Colonic mucosa (tissue), 4 donors: ENCODE measurements around the gene TBC1D5. TPM values are rescaled to one million over a fixed set of nuclear protein-coding genes. Genes with fewer than 3 reads are reported as not detected.
"Not testable (repeated sequence)": the region's sequence is repeated elsewhere in the genome, so short reads cannot be mapped to it uniquely, and the experiment has no call there.

Experiments used
- DNase-seq: peaks from one replicate; pipeline ENCODE4 v3.0.0-alpha.2; 2020
- H3K27ac ChIP-seq: fragments of 200-600 bp; one replicate; pipeline ENCODE4 v1.8.0; 2021
- H3K27me3 ChIP-seq: fragments of 200-600 bp; one replicate; pipeline ENCODE4 v1.8.0; 2021
- H3K36me3 ChIP-seq: fragments of 200-600 bp; one replicate; pipeline ENCODE4 v1.8.0; 2021
- H3K4me1 ChIP-seq: fragments of 200-600 bp; one replicate; pipeline ENCODE4 v1.8.0; 2021; ENCODE audit warnings: mild to moderate bottlenecking
- H3K4me3 ChIP-seq: fragments of 200-600 bp; one replicate; pipeline ENCODE4 v1.8.0; 2021
- H3K9ac ChIP-seq, 2 donors: one replicate each; pipeline ENCODE4 v1.7.0; 2013; ENCODE audit warnings: control low read depth in 2 of 2, low read depth in 2 of 2, low read length in 2 of 2
- H3K9me3 ChIP-seq: fragments of 200-600 bp; one replicate; pipeline ENCODE4 v1.8.0; 2021
- CTCF ChIP-seq: fragments of 200-600 bp; IDR thresholded peaks from one replicate; pipeline ENCODE4 v1.8.0; 2022; ENCODE audit warnings: antibody characterized with exemption, mild to moderate bottlenecking
- intact Hi-C: fragments of 100-400 bp; cut with DNase I; formaldehyde crosslinking; loops from one replicate; pipeline ENCODE4 v1.14.1; 2022
- total RNA-seq, 2 donors: library from RNA; stranded (reverse); fragmentation: NEBNext Ultra II Directional in 1 of 2; extraction: Animal tissue kit (Norgen Biotek cat#: 25700) in 1 of 2; gene quantifications; one replicate each; pipeline ENCODE4 v1.2.1, GENCODE V29; 2021
- donor health status: healthy.
- donor health status: DM: no; HTN: no; CAD: no.
- donor health status: DM: no; HTN: no; CAD: no.

Gene TBC1D5
- total RNA-seq, 2 donors from 2014 or later = 29.9 to 31.2 TPM

GRCh38 chr3:17130956-17131355 lies 611.5 kb downstream of the TBC1D5 start:
- no peaks in the 10 kb centered on the region for H3K27me3 ChIP-seq
- H3K36me3 ChIP-seq = no peaks in the 10 kb centered on the region
- no peak overlapping the region for H3K9ac ChIP-seq
- DNase-seq = no peak
- no peak overlapping the region for H3K27ac ChIP-seq
- H3K4me3 ChIP-seq = no peak overlapping the region
- no peak for TF ChIP-seq CTCF
- no peaks in the 10 kb centered on the region for H3K4me1 ChIP-seq
- no peaks in the 10 kb centered on the region for H3K9me3 ChIP-seq
- intact Hi-C loops = no loop called here

GRCh38 chr3:17129556-17129955 lies 612.9 kb downstream of the TBC1D5 start:
- no peak overlapping the region for H3K27ac ChIP-seq
- no peaks in the 10 kb centered on the region for H3K36me3 ChIP-seq
- H3K9ac ChIP-seq = no peak overlapping the region
- intact Hi-C loops = no loop called here
- no peaks in the 10 kb centered on the region for H3K27me3 ChIP-seq
- TF ChIP-seq CTCF = no peak
- no peak for DNase-seq
- no peaks in the 10 kb centered on the region for H3K9me3 ChIP-seq
- no peaks in the 10 kb centered on the region for H3K4me1 ChIP-seq
- no peak overlapping the region for H3K4me3 ChIP-seq

GRCh38 chr3:17128671-17129070 lies 613.8 kb downstream of the TBC1D5 start:
- DNase-seq, H3K9me3 ChIP-seq, intact Hi-C loops, H3K27ac ChIP-seq, H3K27me3 ChIP-seq, H3K4me3 ChIP-seq, H3K9ac ChIP-seq, H3K4me1 ChIP-seq, H3K36me3 ChIP-seq: not testable (repeated sequence)

- TF ChIP-seq CTCF = no peak
- Histone ChIP-seq H3K4me3 (no peak overlapping the region), H3K36me3 (no peaks in the 10 kb centered on the region), H3K9me3 (no peaks in the 10 kb centered on the region), H3K4me1 (no peaks in the 10 kb centered on the region), H3K27ac (no peak overlapping the region), H3K27me3 (no peaks in the 10 kb centered on the region), H3K9ac (no peak overlapping the region)
- no peak for DNase-seq
- intact Hi-C loops = no loop called here
Observed at GRCh38 chr3:17125738-17126442, 616.5 kb downstream of the TBC1D5 start.

- Histone ChIP-seq H3K36me3 (no peaks in the 10 kb centered on the region), H3K27me3 (no peaks in the 10 kb centered on the region), H3K27ac (no peak overlapping the region), H3K4me1 (no peaks in the 10 kb centered on the region), H3K9ac (no peak overlapping the region), H3K4me3 (no peak overlapping the region), H3K9me3 (no peaks in the 10 kb centered on the region)
- intact Hi-C loops = no loop called here
- DNase-seq = no peak
- no peak for TF ChIP-seq CTCF
Observed at GRCh38 chr3:17122758-17123157, 619.7 kb downstream of the TBC1D5 start.

- DNase-seq = no peak
- H3K4me1 ChIP-seq = no peaks in the 10 kb centered on the region
- no peak overlapping the region for H3K27ac ChIP-seq
- no peaks in the 10 kb centered on the region for H3K27me3 ChIP-seq
- no peak overlapping the region for H3K9ac ChIP-seq
- no peaks in the 10 kb centered on the region for H3K36me3 ChIP-seq
- no peaks in the 10 kb centered on the region for H3K9me3 ChIP-seq
- no peak overlapping the region for H3K4me3 ChIP-seq
- intact Hi-C loops = no loop called here
- no peak for TF ChIP-seq CTCF
Observed at GRCh38 chr3:17121336-17121735, 621.1 kb downstream of the TBC1D5 start.
